DMS153 (cell line): Measurements from ENCODE around the gene SRBD1.

ENCODE experiments used
- DNase-seq: peaks from one replicate; lab custom pipeline; 2025; lab: John Stamatoyannopoulos, UW

Gene SRBD1

GRCh38 chr2:45418532-45418931 is 192.5 kb downstream of the SRBD1 start:
- DNase-seq = no peak

- DNase-seq = no peak
Measured at GRCh38 chr2:45415534-45416123, 195.4 kb downstream of the SRBD1 start.

- DNase-seq = no peak
Measured at GRCh38 chr2:45412754-45413379, 198.2 kb downstream of the SRBD1 start.

DNA sequence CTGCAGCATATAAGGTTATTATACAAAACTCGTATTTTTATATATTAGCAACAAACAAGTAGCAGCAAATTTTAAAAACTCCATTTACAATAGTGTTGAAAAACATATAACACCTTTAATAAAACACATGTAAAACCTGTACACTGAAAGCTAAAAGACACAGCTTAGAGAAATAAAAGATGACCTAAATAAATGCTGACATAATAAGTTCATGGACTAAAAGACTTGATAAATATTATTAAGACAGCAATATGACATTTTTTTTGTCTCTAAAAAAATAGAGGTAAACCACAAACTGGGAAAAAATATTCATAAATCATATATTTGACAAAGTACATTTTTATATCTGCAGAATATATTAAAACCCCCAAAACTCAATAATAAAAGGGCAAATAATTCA is 201.4 kb downstream of the SRBD1 start:
- DNase-seq = no peak

- DNase-seq = no peak
Measured at GRCh38 chr2:45406621-45407020, 204.4 kb downstream of the SRBD1 start.

- no peak for DNase-seq
Measured at GRCh38 chr2:45404807-45405297, 206.2 kb downstream of the SRBD1 start.

DNA sequence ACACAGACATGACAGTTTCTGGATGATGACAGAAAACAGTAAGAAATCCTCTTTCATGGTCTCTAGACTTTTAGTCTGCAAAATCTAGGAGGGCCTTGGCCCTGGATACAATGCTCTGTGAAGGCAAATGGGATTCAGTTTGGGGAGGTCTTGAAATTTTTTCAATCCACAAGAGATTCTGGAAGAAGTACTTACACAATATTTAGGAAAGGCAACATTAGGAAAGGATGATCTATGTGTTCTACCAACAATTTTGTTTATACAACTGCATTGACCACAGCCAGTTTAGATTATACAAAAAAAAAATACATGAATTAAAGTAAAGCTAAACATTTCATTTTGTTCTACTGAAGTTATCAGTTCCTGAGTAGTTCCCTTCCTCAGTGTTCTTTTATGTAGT is 208.0 kb downstream of the SRBD1 start:
- DNase-seq = no peak

DNA sequence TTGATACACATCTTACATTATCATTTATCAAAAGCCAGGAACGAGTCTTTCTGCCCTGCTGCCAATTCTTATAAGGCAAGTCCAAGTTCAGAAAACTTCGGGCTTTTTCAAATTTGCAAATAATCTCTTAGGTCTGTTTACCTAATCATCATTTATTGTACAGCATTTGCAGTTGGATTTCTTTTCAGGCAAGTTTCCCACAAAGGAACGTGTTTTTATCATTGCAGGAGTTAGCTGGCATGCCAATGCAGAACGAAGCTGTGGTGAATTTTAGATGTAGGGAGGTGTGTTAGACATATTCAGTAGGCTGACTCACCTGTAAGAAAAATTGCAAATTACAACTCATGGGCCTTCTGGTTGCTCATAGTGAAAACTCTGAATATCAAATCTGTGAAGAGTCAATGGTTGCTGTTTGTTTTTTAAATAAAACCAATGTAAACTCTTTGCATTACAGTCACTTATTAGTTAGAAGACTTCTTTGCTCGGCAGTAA is 209.6 kb downstream of the SRBD1 start:
- DNase-seq = no peak

- DNase-seq = no peak
Measured at GRCh38 chr2:45399040-45399784, 211.9 kb downstream of the SRBD1 start.

GRCh38 chr2:45397292-45397691 is 213.8 kb downstream of the SRBD1 start:
- no peak for DNase-seq

DNA sequence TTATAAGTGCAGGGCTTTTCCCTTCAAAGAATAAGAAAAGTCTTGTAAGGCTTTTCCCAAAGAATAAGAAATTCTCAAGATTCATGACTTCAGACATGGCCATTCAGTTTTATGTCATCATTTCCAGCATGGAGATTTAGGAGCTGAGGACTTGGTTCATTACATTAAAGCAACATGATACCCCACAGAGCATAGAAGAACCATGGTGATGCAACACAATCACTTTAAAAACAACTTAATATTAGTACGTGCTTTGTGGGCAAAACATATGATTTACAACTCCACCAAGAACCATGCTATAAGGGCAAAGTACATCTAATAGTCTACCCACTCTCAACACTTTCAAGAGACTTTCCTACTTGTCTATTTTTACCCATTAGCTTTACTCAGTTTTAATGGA is 214.4 kb downstream of the SRBD1 start:
- DNase-seq = no peak

DNA sequence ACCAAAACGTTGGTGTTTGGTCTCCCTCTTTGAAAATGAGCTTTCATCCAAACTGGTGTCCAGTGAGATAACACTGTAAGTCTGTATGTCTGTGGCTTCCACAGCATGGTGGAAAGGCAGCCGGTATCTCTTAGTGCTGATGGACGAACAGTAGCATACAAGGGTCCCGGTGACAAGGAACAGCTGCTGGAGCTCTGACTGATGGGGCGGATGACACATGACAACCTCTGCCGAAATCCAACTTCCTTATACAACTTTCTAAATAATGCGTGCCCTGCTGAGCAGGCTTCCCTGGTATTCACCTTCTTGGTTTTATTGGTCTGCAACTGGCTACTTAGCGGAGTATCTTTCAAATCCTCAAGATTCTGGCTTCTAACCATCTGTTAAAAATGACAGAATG is 216.2 kb downstream of the SRBD1 start:
- no peak for DNase-seq

- DNase-seq = no peak
Measured at GRCh38 chr2:45394216-45394615, 216.9 kb downstream of the SRBD1 start.

- no peak for DNase-seq
Measured at GRCh38 chr2:45391866-45392265, 219.2 kb downstream of the SRBD1 start.

GRCh38 chr2:45390861-45391260 is 220.2 kb downstream of the SRBD1 start:
- no peak for DNase-seq

DNA sequence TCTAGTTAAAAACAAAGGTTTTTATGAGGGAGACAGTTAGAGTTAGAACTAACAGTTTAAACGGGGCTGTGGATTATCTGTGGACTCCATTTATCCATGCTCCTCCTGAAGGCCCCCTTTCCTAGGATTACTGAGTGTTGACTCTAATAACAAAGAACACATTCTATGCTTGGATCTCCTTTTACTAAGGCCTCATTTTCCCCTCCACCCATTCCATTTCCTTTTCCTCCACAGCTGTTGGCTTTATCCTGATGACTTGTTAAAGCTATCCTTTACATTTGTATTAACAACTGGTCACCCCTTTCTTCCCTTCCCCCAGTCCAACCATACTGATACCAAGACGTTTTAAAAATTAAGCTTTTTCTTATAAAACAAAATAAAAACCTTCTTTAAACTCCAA is 220.6 kb downstream of the SRBD1 start:
- no peak for DNase-seq

DNA sequence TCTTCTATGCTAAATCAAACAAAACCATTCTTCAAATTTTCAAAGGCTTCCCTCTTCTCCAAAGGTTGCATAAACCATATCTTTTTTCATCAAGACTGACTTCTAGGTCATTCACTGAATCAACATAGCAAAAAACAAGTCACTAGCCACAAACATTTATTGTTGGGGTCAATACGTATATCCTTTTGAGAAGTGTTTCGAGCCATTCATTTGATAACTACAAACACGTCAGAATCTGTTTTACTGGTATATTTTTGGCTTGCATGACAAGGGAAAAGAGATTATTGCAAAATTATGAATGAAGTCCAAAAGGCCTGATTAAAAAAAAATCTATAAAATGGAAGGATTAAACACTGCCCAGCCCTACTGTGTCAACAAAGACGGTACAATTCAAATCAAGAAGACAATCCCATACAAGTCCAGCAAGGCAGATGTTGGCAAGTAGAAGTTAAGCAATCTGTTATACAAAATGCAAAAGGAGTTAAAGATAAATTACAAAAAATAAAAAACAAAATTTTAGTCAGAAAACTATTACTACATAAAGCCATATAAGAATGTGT is 222.4 kb downstream of the SRBD1 start:
- DNase-seq = no peak

DNA sequence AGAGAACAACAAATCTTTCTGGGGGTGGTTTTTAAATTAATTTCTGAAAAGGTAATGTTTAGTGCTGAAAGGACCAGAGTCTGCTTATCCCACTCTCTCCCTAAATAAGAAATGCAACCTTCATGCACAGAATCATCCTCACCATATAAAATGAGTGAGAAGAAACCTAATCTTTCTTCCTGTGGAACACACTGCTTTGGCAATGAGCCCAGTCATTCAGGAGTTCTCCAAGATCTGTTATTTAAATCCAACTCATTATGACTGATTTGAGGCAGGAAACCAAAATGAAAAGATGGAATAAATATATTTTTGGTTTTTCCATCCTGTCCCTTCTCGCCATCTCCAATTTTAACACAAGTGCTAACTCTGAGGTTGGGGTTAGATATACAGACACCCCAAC is 228.3 kb downstream of the SRBD1 start:
- DNase-seq = no peak

GRCh38 chr2:45380131-45380836 is 230.8 kb downstream of the SRBD1 start:
- no peak for DNase-seq

DNA sequence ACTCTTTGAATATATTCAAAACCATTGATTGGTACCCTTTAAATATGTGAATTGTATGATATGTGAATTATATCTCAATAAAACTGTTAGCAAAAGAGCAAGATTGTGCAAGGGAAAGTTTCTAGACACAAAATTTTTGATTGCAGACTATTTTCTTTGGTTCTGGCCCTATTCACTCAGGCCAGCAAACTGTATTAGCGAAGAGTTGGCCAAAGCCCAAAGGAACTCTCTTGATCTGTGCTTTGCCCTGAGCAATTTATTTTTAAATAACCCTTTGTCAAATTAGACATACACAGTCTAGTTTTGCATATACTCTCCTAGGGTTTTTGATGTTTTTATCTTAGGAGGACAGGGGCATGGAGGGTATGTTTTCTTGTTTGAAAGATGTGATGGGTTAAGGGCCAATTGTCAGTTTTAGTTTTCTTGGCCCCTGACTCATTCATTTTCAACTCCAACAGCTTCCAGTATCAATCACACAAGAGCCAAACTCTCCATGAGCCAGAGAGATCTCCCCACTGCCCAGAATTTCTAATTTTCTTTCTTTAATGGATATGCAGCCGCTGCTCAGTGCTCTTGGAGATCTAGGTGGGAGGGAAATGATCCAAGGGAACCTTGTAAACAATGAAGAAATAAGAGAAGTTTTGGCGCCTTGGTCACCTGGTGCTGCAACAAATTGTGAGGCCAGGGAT is 231.5 kb downstream of the SRBD1 start:
- DNase-seq = no peak

DNA sequence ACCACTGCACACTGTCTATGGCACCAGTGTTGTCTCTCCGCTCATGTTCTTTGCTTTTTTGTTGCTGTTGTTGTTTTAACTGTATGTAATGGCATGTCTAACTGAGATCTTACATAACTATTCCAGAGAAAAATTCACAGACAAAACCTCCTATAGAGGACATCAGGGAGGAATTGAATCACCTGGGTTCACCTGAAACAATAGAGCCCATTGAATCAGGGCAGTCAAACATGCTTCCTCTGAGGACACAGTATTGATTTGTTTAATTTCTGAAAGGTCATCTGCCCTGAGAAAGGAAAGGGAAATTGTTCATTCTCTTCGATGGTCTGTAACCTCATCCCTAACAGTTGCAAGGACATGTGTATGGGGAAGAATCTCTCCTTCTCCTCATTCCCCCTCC is 237.5 kb downstream of the SRBD1 start:
- no peak for DNase-seq

DNA sequence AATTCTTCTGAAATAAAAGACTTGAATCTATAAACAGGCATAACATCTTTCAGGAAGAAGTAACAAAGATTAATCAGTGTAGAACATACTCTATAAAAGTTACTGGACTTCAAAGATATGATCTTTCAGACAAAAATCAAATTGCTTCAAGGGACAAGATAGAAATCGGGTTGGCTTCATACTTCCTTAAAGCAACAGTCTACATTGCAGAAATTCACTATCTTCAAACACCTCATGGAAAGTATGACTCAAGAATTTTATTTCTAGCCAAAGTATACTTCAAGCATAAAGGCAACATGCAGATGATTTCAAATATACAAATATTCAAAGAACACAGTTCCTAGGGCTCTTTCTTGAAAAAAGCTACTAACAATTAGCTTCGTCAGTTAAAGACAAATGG is 240.7 kb downstream of the SRBD1 start:
- no peak for DNase-seq
